GM19099 (cell line): ENCODE measurements around the gene PLCL1.

Source experiments
- POLR2A ChIP-seq: IDR thresholded peaks from 3 replicates; pipeline ENCODE4 v1.6.1; 2011; ENCODE audit warnings: low read depth; ENCODE audit not compliant: insufficient read length; ENCODE audit errors: extremely low read depth

The PLCL1 gene

DNA sequence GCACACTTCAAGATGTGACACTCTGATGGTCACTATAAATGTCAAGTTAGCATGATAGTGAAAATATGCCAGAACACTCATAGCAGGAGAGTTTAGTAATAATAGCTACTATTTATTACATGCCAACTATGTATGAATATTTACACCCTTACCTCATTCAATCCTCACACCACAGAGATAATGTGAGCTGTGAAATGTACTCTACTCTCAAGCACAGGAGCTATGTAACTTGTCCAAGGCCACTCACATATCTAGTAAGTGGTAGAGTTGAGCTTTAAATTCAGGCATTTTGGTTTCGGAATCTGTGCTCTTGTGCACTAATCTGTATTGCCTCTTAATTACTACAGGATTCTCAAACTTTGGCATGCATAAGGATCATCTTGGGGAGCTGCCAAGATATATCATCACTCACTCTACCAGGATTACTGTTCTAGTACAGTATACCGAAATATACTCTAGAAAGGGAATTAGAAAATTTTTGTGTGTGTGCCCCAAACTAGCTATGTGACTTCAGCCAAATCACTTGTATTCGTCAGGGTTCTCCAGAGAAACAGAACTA, 154.3 kb downstream of the PLCL1 start:
- no peak for TF ChIP-seq POLR2A

DNA sequence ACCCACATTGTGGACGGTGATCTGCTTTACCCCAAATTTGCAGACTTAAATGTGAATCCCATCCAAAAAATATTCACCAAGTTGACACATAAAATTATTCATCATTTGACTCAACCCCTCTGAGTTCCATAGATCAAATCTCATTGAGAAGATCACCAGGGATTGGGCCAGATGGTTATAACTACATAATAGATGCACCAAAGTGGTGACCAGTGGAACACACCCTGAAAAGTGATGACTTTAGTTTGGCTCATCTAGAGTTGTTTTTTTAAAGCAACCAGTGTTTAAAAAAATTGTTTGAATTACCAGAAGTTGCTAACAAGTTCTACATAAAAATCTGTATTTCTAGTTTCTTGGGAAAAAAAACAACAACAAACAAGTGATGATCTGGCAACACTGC, 155.0 kb downstream of the PLCL1 start:
- TF ChIP-seq POLR2A: no peak

DNA sequence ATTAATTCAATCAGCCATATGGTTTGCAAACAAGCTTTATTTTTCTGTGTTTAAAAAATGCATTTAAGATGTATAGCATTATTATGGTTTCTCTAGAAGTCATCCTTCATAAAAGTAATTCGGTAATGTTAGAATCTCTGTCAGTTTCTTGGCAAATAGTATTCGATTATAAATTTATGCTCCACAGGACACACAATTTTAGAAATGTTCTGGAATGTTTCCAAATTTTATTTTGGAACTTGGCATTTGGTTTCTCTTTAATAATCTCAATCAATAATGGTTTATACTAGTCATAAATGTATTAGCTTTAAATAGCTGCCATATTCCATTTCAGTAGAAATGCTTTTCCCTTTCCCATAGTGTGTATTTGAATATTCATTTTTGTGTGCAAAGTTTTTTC, 156.4 kb downstream of the PLCL1 start:
- TF ChIP-seq POLR2A: no peak

DNA sequence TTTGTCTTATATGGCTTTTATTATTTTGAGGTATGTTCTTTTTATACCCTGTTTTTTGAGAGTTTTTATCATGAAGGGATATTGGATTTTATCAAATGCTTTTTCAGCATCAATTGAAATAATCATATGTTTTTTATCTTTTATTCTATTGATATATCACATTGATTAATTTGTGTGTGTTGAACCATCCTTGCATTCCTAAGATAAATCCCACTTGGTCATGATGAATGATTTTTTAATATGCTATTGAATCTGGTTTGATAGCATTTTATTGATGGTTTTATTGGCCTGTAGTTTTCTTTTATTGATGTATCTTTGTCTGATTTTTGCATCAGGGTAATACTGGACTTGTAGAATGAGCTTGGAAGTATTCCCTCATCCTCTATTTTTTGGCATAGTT, 160.3 kb downstream of the PLCL1 start:
- no peak for TF ChIP-seq POLR2A

DNA sequence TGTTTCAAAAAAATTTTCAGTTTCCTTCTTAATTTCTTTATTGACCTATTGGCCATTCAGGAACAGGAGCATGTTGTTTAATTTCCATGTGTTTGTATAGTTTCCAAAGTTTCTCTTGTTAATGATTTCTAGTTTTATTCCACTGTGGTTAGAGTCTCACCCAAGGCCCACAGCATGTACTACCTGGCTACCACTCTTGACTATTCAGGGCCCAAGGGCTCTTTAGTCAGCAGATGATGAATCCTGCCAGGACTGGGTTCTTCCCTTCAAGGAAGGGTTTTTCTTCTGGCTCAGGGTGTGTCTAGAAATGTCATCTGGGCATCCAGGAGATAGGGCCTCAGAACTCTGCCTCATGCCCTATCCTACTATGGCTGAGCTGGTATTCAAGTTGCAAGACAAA, 161.4 kb downstream of the PLCL1 start:
- no peak for TF ChIP-seq POLR2A

DNA sequence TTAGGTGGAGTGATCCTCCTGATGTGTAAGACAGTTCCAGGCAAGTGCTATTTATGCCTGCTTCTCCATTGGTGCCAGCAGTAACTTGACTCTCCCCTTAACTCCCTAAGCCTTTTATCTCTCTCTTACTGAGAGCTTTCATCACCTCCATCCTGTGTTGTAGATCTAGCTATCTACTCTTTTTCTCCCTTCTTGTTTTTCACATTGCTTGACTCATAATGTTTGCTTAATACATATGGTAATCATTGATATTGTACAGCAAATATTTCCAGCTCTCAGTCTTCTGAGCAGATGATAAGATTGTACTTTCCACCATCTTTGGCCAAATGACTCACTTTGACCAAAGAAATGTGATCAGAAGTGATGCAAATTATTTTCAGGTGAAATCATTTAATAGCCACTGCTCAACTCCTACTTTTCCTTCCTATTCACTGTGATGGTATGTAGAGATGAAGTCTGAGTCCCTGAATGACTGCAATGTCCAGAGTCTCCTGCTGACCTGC, 165.0 kb downstream of the PLCL1 start:
- no peak for TF ChIP-seq POLR2A

DNA sequence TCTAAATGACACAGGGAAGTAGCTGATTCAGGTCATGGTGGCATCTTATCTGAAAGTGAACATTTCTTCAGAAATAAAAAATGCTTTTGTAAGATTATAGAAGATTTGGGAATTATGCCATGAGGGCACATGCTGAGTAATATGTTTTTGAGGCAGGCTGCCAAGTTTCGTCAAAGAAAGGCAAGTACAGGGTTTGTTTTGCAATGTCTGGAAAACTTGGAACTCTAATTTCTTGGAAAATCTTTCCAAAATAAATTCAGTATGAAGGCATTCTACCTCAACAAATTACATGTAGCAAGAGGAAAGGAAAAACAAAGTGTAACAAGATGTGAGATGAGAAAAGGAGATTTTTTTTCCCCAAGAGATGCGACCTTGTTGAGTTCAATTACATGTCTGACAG, 167.7 kb downstream of the PLCL1 start:
- no peak for TF ChIP-seq POLR2A

DNA sequence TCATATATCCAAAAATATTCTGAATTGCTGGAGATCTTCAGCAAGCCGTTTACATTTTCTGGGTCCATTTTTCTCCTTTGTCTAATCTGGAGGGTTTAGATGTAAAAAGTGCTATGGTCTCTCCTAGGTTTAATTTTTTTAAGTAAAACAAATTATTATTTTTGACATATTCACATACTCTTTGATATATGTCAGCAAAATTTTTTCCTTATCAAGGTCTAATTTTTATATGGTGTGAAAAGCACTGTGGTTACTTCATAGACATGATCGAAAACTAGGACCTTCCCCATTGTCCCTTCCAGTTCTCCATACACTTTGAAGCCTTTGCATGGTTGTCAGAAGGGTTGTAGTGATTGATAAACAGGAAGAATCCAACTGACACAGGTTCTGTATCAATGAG, 168.2 kb downstream of the PLCL1 start:
- TF ChIP-seq POLR2A: no peak

DNA sequence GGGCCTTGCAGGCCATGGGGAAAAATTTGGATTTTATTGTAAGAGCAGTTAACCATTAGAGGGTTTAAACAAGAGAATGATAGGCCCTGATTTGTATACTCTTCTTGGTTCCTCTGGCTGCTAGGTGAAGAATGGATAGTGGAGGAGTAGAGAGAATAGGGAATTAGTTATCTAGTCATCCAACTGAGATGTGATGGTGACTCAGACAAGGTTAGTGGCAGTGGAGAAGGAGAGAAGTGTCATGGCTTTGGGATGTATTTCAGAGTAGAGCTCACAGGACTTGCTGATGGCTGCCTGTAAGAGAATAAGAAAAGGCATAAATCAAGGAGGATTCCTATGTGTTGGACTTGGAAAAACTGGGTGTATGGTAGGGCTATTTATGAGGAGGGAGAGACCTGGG, 169.4 kb downstream of the PLCL1 start:
- no peak for TF ChIP-seq POLR2A

DNA sequence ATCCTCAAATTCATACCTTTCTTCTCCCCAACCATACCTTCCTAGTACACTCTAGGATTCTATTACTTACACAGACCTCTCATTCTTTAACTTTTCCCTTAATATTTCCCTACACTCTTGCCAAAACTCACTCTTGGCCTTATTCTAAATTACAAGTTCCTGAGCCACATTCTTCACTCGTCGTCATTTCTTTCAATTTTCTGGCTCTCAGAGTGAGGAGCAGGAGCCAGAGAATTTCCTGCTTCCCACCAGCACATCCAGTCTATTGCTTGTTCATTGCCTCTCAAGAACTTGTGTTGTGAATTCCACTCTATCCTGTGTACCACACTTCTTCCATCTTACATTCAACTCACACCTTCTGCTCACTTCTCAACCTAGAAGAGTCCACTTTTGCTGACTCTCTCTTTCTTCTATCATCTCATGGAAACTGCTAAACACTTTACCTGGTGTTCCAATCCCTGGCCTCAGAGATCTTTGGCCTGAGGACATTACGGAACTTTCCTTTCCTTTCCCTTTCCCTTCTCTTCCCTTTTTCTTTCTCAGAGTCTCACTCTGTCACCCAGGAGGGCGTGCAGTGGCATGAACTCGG, 171.6 kb downstream of the PLCL1 start:
- no peak for TF ChIP-seq POLR2A

DNA sequence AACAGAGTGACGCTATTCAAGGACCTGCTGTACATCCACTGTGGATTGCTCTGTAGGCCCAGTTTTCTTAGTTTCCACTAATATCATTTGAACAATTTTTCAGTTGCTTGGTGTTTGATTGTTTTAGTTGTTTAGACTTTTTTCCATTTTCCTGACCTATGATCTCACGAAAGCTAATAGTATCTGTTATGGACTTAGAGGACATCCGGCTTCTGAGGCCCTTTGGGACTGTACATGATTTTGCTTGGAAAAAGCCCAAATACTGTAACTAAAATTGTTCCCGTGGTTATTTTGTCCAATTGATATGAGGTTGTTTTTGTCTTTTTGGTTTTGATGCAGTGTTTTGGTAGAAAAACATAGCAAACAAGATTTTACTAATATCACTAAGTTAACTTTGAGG, 174.6 kb downstream of the PLCL1 start:
- no peak for TF ChIP-seq POLR2A

DNA sequence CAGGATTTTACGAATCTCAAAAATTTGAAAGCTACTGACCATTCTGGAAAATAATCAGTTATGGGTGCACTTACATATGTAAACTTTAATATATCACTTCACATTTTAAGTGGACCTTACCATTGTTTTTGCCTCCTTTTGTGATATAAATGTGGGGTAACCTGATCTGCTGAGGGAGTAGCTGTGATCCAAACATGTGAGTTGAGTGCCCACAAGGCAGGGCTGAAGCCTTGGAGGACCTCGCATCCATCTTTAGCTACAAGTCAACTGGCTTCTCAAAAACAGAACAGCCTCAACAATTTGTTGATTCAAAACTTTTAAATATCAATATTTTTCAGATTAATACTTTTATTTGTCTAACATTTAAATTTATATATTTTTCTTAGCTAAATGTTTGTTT, 178.2 kb downstream of the PLCL1 start:
- TF ChIP-seq POLR2A: no peak

DNA sequence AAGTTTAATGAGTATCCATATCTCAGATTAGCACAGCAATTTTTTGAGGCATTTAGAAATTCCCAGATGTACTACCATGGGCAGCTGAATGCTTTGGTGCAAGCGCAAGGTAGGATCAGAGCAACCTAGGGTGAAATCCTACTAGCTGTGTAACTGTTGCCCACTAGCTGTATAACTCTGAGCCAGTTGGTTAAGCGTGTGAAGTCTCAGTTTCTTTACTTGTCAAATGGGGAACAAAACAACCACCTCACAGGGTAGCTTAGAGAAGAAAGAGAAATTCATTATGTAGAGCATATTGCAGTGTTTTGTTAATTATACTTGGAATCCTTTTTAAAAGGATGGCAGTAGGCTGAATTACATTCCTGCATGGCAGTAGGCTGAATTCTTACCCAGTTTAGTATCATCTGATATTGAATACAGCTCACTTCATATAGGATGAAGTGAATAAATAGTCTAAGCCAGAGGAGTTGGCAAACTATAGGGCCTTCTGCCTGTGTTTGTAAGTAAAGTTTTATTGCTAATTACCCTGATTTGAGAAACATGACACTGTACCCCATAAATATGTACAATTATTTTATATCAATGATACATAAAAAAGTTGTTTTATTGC, 180.7 kb downstream of the PLCL1 start:
- no peak for TF ChIP-seq POLR2A

DNA sequence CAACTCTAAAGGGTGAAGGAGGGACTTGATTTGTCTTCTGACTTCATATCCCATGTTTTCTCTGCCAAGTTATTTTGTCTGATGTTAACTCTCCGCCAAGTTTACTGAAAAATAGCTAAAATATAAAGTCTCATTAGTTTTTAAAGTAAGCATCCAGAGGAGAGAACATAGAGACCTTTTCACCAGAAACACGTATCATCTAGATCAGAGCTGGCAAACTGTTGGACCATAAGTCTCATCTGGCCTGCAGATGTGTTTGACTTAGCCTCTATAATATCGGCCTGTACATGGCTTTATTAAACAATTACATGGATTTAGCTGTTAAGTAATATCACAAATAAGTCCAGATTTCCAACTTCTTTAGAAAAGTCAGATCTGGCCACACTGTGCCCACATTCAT, 182.6 kb downstream of the PLCL1 start:
- no peak for TF ChIP-seq POLR2A

DNA sequence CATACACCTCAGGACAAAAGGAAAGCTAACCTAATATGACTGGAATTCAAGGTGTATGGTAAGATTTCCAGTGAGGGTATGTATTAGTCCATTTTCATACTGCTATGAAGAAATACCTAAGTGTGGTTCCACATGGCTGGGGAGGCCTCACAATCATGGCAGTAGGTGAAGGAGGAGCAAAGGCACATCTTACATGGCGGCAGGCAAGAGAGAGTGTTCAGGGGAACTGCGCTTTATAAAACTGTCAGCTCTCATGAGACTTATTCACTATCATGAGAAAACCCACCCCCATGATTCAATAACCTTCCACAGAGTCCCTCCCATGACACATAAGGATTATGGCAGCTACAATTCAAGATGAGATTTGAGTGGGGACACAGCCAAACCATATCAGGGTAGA, 186.0 kb downstream of the PLCL1 start:
- no peak for TF ChIP-seq POLR2A

DNA sequence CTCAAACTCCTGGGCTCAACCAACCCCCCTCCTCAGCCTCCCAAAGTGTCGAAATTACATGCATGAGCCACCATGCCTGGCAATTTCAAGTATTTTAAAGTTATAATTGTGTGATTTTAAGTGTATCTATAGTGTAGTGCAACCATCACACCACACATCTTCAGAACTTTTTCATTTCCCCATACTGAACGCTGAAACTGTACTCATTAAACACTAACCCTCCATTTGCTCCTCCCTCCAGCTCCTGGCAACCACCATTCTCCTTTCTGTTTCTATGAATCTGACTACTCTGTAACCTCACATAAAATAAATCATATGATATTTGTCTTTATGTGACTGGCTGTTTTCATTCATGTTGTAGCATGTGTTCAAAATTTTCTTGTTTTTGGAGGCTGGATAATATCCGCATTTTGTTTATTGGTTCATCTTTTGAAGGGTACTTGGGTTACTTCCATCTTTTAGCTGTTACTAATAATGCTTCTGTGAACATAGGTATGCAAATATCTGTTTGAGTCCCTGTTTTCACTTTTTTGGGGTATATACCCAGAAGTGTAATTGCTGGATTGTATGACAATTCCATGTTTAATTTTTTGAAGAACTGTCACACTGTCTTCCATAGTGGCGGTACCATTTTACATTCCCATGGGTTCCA, 188.2 kb downstream of the PLCL1 start:
- no peak for TF ChIP-seq POLR2A
